Liver (tissue), 3 donors: ENCODE measurements around the gene CDC27.

Experiments used
- FOXA2 ChIP-seq: IDR thresholded peaks from 2 replicates; pipeline ENCODE4 v1.6.1; 2016; ENCODE audit warnings: antibody characterized with exemption
- JUND ChIP-seq, 2 donors: IDR thresholded peaks; 2 replicates each; pipeline ENCODE4 v1.6.1; 2016; ENCODE audit warnings: antibody characterized with exemption in 2 of 2
- RAD21 ChIP-seq, 2 donors: IDR thresholded peaks; 2 replicates each; pipeline ENCODE4 v1.6.1; 2016; ENCODE audit warnings: antibody characterized with exemption in 2 of 2, mild to moderate bottlenecking in 2 of 2
- SP1 ChIP-seq: IDR thresholded peaks from 2 replicates; pipeline ENCODE4 v1.6.1; 2018; ENCODE audit warnings: antibody characterized with exemption, mild to moderate bottlenecking
- TF ChIP-seq, protein P1 (sequence below): fragments of 150-350 bp; IDR thresholded peaks from 2 replicates; pipeline ENCODE4 v1.5.1; 2017; ENCODE audit warnings: improper control_type of control experiment, low read depth, low read length; ENCODE audit not compliant: missing input control
- TF ChIP-seq, protein P2 (sequence below): IDR thresholded peaks from 2 replicates; pipeline ENCODE4 v1.6.1; 2016; ENCODE audit warnings: antibody characterized with exemption, mild to moderate bottlenecking
- TF ChIP-seq, protein P3 (sequence below): IDR thresholded peaks from 2 replicates; pipeline ENCODE4 v1.6.1; 2016; ENCODE audit warnings: antibody characterized with exemption
- donor health status: healthy.
- donor health status: healthy.

DNA sequence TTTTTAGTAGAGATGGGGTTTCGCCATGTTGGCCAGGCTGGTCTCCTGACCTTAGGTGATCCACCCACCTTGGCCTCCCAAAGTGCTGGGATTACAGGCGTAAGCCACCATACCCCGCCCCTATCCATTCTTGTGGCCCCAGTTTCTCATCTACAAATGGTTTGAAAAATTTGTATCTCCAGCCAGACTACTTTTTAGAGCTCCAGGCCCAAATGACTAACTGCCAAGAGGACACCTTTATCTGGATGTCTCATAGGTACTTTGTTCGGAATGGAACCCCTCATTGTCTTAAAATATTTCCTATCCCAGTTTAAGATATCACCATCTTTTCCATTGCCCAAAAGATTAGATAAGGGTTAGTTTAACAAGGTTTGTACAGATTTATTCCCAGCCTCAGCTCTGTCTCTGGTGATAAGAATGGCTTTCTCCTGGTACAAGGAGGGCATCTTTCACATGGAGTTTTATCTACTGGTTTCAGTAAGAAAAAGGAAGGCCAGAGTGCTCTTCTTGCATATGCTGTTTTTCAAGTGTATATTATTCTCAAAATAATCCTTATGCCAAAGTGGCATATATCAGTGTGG lies 4.9 kb upstream of the CDC27 start:
- TF ChIP-seq, protein P1, sequence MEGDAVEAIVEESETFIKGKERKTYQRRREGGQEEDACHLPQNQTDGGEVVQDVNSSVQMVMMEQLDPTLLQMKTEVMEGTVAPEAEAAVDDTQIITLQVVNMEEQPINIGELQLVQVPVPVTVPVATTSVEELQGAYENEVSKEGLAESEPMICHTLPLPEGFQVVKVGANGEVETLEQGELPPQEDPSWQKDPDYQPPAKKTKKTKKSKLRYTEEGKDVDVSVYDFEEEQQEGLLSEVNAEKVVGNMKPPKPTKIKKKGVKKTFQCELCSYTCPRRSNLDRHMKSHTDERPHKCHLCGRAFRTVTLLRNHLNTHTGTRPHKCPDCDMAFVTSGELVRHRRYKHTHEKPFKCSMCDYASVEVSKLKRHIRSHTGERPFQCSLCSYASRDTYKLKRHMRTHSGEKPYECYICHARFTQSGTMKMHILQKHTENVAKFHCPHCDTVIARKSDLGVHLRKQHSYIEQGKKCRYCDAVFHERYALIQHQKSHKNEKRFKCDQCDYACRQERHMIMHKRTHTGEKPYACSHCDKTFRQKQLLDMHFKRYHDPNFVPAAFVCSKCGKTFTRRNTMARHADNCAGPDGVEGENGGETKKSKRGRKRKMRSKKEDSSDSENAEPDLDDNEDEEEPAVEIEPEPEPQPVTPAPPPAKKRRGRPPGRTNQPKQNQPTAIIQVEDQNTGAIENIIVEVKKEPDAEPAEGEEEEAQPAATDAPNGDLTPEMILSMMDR = no peak
- no peak for TF ChIP-seq RAD21 (IDR thresholded peaks at IDR 0.05)
- TF ChIP-seq, protein P2, sequence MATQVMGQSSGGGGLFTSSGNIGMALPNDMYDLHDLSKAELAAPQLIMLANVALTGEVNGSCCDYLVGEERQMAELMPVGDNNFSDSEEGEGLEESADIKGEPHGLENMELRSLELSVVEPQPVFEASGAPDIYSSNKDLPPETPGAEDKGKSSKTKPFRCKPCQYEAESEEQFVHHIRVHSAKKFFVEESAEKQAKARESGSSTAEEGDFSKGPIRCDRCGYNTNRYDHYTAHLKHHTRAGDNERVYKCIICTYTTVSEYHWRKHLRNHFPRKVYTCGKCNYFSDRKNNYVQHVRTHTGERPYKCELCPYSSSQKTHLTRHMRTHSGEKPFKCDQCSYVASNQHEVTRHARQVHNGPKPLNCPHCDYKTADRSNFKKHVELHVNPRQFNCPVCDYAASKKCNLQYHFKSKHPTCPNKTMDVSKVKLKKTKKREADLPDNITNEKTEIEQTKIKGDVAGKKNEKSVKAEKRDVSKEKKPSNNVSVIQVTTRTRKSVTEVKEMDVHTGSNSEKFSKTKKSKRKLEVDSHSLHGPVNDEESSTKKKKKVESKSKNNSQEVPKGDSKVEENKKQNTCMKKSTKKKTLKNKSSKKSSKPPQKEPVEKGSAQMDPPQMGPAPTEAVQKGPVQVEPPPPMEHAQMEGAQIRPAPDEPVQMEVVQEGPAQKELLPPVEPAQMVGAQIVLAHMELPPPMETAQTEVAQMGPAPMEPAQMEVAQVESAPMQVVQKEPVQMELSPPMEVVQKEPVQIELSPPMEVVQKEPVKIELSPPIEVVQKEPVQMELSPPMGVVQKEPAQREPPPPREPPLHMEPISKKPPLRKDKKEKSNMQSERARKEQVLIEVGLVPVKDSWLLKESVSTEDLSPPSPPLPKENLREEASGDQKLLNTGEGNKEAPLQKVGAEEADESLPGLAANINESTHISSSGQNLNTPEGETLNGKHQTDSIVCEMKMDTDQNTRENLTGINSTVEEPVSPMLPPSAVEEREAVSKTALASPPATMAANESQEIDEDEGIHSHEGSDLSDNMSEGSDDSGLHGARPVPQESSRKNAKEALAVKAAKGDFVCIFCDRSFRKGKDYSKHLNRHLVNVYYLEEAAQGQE = no peak
- TF ChIP-seq, protein P3, sequence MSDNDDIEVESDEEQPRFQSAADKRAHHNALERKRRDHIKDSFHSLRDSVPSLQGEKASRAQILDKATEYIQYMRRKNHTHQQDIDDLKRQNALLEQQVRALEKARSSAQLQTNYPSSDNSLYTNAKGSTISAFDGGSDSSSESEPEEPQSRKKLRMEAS = no peak
- TF ChIP-seq FOXA2 = no peak
- no peak for TF ChIP-seq JUND (IDR thresholded peaks at IDR 0.05)
- no peak for TF ChIP-seq SP1
